ENCODE data around the gene RELCH.

Gene RELCH

DNA sequence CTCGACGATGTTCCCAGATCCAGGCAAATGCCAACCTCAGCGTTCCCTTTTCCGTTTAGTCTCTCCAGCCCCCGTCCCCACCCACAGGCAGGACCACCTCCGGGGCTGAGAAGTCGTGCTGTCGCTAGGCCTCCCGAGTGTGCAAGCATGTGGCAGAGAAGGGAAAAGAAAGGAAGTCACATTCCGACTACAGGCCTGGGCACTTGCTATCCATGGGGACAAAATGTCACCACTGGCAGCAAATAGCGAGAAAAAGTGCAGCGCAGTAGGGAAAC is 619 bp upstream of the RELCH start:
- no peak for DNase-seq (ENCODE audit: insufficient read length, low spot score)
- FAIRE-seq: no peak

DNA sequence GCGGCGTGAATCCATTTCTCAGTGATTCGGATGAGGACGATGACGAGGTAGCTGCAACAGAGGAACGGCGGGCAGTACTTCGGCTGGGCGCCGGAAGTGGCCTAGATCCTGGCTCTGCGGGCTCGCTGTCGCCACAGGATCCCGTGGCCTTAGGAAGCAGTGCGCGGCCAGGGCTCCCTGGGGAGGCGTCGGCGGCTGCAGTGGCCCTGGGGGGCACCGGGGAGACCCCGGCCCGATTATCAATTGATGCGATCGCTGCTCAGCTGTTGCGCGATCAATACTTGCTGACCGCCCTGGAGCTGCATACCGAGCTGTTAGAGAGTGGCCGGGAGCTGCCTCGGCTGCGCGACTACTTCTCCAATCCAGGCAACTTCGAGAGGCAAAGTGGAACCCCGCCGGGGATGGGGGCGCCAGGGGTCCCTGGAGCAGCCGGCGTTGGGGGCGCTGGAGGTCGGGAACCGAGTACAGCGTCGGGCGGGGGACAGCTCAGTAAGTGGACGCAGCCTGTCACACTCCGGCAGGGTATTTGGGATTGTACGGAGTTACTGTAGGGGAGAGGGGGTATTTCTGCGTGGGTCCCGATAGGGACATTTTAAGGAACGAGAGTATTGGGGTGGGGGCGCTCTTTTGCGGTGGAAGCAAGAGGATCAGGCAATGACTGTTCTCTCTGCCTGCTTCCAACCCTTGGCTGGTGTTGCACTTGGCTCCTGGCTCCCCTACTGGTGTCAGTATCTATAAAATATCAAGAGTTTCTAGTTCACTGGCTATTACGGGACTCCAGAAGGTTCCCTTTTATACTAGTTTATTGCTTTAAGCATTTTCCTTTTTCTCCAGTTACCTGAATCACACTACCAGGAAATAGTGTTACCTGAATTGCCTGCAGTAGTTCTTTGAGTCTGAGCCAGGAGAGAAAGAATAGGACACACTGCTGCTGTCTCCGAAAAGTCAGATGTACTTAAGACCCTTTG is 772 bp downstream of the RELCH start:
- no peak for DNase-seq (ENCODE audit: insufficient read length, low spot score)
- peak; percentile 76 for FAIRE-seq

DNA sequence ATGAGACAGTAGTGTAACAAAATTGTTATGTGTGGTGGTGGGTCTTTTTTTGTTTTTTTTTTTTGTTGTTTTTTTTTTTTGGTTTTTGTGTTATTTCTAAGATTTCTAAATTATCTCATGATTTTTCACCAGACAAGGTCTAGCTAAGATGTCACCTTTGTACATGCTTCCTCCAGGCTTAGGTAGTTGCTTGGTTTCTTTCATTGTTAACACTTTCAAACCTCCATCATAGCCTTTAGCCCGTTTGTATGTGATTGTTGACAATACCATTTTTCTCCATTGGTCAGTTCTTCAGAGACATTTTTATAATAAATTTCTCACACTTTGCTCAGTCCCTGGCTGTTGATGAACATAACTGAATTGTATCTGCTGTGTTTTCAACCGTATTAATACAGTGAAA is 2.2 kb downstream of the RELCH start:
- DNase-seq (ENCODE audit: insufficient read length, low spot score) (no peak), FAIRE-seq (peak; percentile 28)

DNA sequence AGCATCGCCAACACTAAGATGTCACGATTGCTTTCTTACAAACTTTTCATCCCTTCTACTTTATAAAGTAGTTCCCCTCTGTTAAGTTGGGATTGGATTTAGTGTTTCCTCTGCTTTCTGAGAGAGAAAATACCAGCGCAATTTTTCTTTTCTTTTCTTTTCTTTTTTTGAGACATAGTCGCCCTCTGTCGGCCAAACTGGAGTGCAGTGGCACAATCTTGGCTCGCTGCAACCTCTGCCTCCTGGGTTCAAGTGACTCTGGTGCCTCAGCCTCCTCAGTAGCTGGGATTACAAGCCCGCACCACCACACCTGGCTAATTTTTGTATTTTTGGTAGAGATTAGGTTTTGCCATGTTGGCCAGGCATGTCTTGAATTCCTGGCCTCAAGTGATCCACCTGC is 9.0 kb downstream of the RELCH start:
- FAIRE-seq (no peak), DNase-seq (ENCODE audit: insufficient read length, low spot score) (no peak)

DNA sequence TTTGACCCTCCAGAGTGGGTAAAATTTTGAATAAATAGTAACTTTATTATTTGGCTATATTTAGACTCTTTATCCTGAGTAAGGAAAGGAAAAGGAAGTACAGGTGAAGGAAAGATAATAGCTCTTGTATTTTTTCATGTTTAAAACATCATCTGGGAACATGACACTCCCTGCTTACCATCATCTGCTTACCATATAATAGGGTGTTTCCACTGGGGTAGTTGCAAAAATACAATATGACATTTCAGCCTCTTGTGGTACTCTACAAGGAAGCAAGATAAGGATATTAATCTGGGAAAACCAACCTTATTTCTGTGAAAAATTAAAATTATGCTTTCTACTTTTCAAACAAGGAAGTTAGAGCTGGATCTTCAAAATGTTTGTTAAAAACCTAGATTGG is 9.9 kb downstream of the RELCH start:
- DNase-seq (ENCODE audit: insufficient read length, low spot score) (no peak), FAIRE-seq (no peak)

DNA sequence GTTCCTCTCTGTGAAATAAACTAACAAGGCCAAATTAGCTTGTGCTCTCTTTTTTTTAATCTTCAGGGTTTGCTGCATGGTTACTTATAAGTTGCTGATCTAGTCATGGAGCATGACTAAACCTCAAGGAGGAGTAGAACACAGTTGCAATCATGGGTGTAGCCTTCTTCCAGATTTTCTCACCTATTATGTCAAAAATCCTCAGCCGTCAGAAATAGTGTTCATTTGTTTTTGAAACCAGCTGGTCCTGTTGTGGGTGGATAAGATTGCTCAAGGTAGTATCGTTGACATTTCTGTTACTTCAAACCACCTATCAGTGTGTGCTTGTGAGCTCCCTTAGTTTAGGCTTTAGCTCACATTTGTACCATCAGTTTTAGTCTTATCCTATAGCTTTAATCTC is 11.2 kb downstream of the RELCH start:
- FAIRE-seq: peak; percentile 35
- no peak for DNase-seq (ENCODE audit: insufficient read length, low spot score)

DNA sequence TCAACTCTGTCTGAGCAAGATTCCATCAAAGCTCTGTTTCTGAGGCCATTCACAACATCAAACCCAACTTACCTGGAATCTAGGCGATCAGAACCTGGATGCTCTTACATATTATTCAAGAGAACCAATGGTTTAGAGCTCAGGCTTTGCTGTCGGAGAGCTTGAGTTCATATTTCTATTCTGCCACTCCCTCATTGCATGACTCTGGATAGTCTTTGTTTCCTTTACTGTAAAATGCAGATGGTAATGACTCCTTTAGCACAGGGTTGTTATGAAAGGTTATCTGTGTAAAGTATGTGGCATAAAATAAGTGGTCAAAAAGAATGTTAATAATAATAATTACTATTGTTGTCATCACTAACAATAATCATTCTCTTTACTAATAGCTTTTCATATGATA is 12.6 kb downstream of the RELCH start:
- FAIRE-seq (peak; percentile 81), DNase-seq (ENCODE audit: insufficient read length, low spot score) (no peak)

DNA sequence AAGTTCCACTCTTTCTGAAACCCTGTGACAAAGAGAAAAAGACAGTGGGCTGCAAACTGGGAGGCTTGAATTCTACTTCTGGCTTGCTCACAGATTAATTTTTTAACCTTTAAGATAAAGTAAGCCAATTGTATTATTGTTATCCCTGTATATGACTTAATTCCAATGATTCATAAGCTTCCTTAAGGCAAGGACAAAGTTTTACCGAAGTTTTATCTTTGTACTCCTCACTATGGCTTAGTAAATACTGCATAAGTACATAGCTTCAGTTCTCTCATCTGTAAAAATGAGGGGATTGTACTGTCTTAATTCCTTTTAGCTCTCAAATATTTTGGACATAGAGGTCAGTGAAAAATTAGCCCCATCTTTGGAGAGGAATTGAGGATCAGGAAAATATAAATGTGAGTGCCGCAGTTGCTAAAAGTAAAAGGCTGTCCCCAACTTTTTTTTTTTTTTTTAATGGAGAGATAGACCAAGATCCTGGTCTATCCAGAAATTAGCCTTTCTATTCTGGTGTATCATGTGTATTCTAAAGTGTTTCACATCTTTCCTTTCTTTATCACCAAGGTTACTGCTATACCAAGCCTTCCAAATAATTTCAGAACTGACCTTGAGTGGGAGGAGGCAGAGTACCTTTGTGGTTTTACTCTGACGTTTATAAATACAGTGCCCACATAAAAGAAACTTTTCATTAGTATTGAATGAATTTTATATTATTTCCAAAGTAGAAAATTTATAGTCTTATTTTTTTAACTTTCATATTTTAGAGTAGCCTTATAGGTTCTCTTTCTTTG is 13.3 kb downstream of the RELCH start:
- FAIRE-seq (no peak), DNase-seq (ENCODE audit: insufficient read length, low spot score) (no peak)

DNA sequence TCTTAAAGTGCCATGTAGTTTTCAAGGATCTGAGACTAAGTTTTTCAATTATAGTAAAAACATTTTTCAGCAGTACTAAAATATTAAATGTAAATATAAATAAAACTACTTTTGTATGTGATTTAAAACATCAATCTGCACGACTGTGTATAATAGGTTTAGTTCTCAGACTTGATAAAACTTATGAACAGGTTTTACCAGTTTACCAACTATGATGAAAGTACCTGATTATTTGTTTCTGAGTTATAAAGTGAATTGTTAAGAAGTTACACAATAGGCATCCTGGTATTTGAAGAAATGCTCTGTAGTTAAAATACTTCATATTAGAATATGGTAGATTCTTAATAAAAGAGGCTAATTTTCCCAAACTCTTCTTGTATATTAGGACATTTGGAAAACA is 14.8 kb downstream of the RELCH start:
- DNase-seq (ENCODE audit: insufficient read length, low spot score): no peak
- FAIRE-seq: peak; percentile 57

DNA sequence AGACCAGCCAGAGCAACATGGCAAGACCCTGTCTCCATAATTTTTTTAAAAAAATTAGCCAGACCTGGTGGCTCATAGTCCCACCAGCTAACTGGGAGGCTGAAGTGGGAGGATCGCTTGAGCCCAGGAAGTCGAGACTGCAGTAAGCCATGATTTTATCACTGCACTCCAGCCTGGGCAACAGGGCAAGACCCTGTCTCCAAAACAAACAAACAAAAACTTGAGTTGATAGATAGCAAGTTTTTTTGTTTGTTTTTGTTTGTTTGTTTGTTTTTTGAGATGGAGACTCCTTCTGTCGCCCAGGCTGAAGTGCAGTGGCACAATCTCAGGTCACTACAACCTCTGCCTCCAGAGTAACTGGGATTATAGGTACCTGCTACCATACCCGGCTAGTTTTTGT is 18.8 kb downstream of the RELCH start:
- DNase-seq (ENCODE audit: insufficient read length, low spot score) (no peak), FAIRE-seq (no peak)

DNA sequence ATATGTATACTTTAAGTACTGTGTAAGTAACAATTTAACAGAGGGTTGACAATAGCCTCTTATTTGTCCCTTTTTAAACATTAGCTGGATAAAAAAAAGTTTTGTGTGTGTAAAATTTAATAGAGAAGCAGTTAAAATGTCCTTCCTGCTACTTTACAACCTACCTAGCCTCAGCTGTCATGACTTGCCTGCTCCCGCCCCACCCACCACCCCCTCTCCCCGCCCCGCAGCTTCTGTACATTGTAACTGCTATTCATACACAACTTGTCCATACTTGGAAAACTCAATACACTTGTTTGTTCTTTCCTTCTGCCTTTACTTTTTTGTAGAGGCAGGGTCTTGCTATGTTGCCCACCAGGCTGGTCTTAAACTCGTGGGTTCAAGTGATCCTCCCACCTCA is 19.5 kb downstream of the RELCH start:
- DNase-seq (ENCODE audit: insufficient read length, low spot score): no peak
- FAIRE-seq: no peak

DNA sequence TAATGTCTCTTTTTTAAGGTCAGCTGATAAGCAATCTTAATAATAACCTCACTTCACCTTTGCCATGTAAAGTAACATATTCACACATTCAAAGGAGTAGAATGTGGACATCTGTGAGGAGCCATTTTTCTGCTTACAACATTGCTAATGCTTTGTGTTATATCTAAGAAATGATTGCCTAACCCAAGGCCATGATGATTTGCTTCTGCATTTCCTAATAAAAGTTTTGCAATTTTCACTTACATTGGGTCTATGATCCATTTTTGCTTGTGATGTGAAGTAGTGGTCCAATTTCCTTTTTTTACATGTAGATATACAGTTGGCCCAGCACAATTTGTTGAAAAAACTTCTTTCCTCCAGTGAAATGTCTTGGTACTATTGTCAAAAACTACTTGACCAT is 22.0 kb downstream of the RELCH start:
- DNase-seq (ENCODE audit: insufficient read length, low spot score): no peak
- FAIRE-seq: no peak

DNA sequence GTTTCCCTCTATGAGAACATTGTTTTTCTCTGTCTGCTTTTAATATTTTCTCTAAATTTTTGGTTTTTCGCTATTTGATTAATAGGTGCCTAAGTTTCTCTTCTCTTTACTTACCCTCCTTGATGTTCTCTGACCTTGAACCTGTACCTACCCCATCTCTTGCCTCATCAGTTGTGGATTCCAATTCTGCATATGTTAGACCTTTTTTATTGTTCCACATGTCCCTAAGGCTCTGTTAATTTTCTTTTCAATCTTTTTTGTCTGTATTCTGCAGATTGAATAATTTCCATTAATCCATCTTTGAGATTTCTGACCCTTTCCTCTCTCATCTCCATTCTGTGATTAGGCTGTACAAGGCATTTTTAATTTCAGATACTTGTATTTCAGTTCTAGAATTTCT is 23.1 kb downstream of the RELCH start:
- FAIRE-seq (no peak), DNase-seq (ENCODE audit: insufficient read length, low spot score) (no peak)

DNA sequence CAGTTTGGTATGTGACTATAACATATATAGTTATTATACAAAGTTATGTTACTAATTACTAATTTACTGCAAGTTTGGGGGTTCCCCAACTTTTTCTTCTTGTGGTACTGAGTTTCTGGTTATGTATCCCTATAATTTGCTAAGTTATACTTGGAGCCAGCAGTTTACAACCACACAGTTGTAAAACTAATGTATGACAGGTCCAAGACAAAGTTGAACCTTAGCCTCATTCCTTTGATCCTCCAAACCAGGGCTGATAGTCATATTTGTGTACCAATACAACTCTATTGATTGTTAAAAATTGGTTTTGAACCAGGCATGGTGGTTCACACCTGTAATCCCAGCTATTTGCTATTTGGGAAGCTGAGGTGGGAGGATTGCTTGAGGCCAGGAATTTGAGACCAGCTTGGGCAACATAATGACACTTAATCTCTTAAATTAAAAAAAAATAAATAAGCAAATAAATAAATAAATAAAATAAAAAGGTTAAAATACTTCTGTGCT is 24.3 kb downstream of the RELCH start:
- DNase-seq (ENCODE audit: insufficient read length, low spot score) (no peak), FAIRE-seq (no peak)

DNA sequence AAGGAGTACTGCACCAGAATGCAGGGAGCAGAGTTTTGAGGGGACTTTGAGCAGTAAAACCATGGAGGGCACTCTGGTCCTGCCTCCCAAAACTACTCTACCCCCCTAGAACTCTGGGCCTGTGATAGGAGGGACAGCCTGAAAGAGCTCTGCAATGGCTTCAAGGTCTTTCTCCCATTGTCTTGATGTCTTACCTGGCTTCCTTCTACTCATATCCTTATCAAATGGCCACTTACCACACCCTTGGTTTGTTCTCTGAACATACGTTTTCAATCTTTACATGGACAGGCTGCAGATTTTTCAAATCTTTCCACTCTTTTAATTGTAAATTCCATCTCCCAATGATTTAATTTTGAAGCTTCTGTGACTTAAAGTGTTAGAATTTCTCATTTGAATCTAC is 27.7 kb downstream of the RELCH start:
- DNase-seq (ENCODE audit: insufficient read length, low spot score) (no peak), FAIRE-seq (no peak)

DNA sequence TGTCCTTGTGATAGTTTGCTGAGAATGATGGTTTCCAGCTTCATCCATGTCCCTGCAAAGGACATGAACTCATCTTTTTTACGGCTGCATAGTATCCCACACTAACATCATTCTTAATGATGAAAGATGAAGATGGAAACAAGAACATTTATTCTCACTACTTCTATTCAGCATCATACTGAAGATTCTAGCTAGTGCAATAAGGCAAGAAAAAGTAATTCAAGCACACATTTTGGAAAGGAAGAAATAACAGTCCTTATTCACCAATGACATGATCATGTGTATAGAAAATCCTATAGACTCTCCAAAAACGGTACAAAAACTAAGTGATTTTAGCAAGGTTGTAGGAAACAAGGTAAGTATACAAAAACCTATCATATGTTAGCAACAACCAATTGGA is 37.2 kb downstream of the RELCH start:
- peak; percentile 14 for FAIRE-seq
- DNase-seq (ENCODE audit: insufficient read length, low spot score): no peak

DNA sequence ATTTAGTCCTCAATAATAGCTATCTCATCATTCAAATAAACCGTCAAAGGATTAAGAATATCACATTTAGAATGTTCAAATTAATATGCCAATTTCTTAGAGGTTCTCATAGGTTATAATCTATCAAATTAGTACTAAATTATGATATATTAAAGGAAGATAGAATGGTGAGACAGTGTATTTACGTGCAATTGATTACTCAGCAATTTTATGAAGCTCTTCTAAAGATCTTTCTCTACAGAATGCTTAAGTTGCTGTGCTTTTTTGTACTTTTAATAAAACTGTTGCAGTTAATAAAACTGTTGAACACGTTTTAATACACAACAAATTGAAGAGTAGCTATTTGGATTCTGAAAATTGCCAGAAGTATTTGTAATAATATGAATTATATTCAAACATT is 39.0 kb downstream of the RELCH start:
- no peak for FAIRE-seq
- DNase-seq (ENCODE audit: insufficient read length, low spot score): no peak

DNA sequence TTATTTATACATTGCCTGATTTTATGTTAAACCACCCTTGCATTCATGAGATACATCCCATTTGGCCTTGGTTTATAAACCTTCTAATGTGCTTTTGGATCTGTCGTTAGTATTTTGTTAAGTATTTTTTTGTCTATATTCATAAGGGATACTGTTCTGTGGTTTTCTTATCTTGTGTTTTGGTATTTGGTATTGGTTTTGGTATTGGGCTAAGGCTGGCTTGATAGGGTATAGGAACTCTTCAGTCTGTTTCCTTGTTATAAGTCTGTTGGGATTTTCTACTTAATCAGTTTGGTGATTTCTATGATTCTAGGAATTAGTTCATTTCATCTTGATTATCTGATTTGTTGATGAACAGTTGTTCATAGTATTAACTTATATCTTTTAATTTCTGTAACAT is 49.2 kb downstream of the RELCH start:
- peak; percentile 72 for FAIRE-seq

DNA sequence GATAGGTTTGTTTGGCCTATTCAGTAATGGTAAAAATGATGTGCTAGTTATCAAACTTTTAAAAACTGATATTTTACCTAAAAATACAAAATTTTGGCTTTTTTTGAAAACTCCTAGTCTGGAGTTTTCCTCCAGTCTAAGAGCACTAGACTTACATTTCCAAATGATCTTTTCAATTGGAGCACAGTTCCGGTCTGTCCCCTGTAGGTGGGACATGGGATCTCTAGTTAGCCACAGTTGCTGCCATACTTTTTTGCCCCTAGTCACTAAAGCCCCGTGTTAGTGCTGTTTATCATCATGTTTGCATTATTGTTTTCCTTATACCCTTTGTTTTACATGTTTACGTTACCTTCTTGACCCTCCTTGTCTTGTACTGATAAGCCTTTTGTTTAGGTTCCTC is 52.4 kb downstream of the RELCH start:
- DNase-seq (ENCODE audit: insufficient read length, low spot score) (no peak), FAIRE-seq (peak; percentile 23)

More for the DNA sequence above, 49.2 kb downstream of the RELCH start:
- no peak for DNase-seq (ENCODE audit: insufficient read length, low spot score)

DNA sequence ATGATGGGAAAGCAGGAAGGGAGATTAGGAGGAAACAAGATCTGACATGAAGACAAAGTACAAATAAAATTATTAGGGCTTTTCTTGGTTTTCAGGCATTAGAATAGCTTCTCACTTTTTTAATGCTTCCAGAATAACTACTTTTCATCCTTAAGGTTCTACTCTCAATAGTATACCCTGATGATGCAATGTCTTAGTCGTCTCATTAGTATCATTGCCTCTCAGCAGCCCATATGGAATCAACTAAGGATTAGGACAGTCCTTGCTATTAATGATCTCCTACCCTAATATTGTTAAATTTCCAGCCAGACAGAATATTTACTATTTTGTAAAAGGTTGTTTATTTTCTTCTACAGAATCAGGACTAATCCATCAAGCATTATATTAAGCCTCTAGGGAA is 55.9 kb downstream of the RELCH start:
- DNase-seq (ENCODE audit: insufficient read length, low spot score) (no peak), FAIRE-seq (no peak)

DNA sequence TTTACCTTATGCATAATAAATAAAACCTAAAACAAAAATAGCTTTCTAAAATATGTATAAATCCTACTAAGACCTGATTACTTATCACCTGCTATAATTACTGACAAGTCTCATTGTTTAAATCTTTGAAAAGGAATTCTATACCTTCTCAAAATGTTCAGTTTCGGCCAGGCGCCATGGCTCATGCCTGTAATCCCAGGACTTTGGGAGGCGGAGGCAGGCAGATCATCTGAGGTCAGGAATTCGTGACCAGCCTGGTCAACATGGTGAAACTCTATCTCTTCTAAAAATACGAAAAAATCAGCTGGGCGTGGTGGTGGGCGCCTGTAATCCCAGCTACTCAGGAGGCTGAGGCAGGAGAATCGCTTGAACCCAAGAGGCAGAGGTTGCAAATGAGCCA is 58.1 kb downstream of the RELCH start:
- no peak for DNase-seq (ENCODE audit: insufficient read length, low spot score)
- FAIRE-seq: no peak

DNA sequence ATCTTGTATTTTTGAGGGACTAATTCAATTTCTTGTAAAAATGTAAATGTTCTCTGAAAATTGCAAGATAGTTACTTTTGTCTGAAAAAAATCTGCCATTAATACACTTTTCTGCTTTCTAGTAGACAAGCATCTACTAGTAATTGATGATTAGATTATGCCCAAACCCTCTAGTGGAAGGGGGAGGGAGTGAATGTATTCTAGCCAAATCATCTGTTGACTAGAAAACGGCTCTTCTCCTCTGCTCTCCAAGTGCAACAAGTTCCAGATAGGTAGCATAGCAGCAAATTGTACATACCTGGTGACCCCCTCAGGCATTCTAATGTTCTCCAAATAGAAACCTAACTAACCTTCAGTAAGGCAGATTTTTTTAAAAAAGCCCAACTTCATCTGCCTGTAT is 58.6 kb downstream of the RELCH start:
- DNase-seq (ENCODE audit: insufficient read length, low spot score) (no peak), FAIRE-seq (peak; percentile 42)
